Activated T-helper 17 cell treated with anti-CD3 and anti-CD28 coated beads, Interleukin-2, amount 50 U/mL, for 72 hours (primary cell): ENCODE measurements around the gene NR4A2. TPM values are rescaled to one million over a fixed set of nuclear protein-coding genes. Genes with fewer than 3 reads are reported as not detected.

ENCODE experiments used
- ATAC-seq: fragments of 150-1000 bp; cut with Tn5 transposase; replicated peaks from 2 replicates; pipeline ENCODE4 v1.10.0; 2021; ENCODE audit warnings: mild to moderate bottlenecking, moderate library complexity
- H3K27ac Mint-ChIP-seq: one replicate; pipeline ENCODE4 v1.8.0; 2022; ENCODE audit warnings: mixed read lengths
- H3K27me3 Mint-ChIP-seq: one replicate; pipeline ENCODE4 v1.8.0; 2022; ENCODE audit warnings: mixed read lengths
- H3K36me3 Mint-ChIP-seq: one replicate; pipeline ENCODE4 v1.8.0; 2022; ENCODE audit warnings: low read depth, mild to moderate bottlenecking, mixed read lengths
- H3K4me1 Mint-ChIP-seq: one replicate; pipeline ENCODE4 v1.8.0; 2022; ENCODE audit warnings: mixed read lengths
- H3K4me3 Mint-ChIP-seq: one replicate; pipeline ENCODE4 v1.8.0; 2022; ENCODE audit warnings: mild to moderate bottlenecking, mixed read lengths
- H3K9me3 Mint-ChIP-seq: one replicate; pipeline ENCODE4 v1.8.0; 2022; ENCODE audit warnings: mixed read lengths
- total RNA-seq, 2 donors: library from RNA; stranded (reverse); gene quantifications; one replicate each; pipeline ENCODE4 v1.2.3, GENCODE V29; 2022

Gene NR4A2
- total RNA-seq, 2 donors from 2014 or later: 1.9 to 11.9 TPM

GRCh38 chr2:156332284-156332533 is 312 bp downstream of the NR4A2 start:
- peak overlapping the region; percentile 100 for H3K27ac Mint-ChIP-seq
- H3K9me3 Mint-ChIP-seq: no peaks in the 10 kb centered on the region
- peaks cover 19% of the 10 kb centered on the region for H3K4me1 Mint-ChIP-seq
- H3K4me3 Mint-ChIP-seq: peak overlapping the region; percentile 99
- peaks cover 5% of the 10 kb centered on the region for H3K27me3 Mint-ChIP-seq
- peaks cover 74% of the 10 kb centered on the region for H3K36me3 Mint-ChIP-seq
- peak; percentile 7 for ATAC-seq

DNA sequence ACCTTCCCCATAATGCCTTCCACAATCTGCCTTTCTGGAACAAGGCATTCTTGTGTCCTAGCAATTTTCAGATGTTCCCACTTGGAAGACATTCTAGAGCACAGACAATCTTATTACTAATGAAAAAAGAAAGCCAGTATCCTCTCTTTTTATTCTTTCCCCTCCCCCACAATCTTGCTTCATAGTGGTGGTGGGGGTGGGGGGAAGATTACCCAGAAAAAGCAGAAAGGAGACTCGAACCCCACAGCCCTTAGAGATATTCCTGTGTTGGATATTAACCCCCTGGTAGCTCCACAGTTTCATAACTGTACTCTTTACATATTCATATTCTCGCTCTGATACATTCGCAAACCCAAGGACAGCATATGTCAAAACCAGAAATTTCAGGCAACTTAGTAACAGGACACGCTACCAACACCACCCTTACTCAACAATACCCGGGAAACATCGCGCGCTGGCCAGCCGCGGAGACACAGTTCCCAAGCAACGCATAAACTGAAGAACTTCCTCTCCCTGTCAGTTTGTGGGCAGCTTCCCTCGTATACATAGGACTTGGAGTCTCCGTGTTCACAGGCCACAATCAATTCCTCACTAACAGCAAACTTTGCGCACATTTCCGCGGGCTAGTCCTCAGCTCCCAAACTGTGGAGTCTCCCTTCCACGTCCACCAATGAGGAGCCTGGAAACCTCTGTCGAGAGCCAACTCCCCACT is 793 bp downstream of the NR4A2 start:
- peak overlapping the region; percentile 99 for H3K4me3 Mint-ChIP-seq
- H3K27ac Mint-ChIP-seq: peak overlapping the region; percentile 100
- peaks cover 79% of the 10 kb centered on the region for H3K36me3 Mint-ChIP-seq
- peaks cover 19% of the 10 kb centered on the region for H3K4me1 Mint-ChIP-seq
- H3K27me3 Mint-ChIP-seq: peaks cover 5% of the 10 kb centered on the region
- peak; percentile 16 for ATAC-seq
- H3K9me3 Mint-ChIP-seq: no peaks in the 10 kb centered on the region

- peaks cover 95% of the 10 kb centered on the region for H3K36me3 Mint-ChIP-seq
- peaks cover 5% of the 10 kb centered on the region for H3K27me3 Mint-ChIP-seq
- ATAC-seq: no peak
- no peaks in the 10 kb centered on the region for H3K9me3 Mint-ChIP-seq
- H3K4me3 Mint-ChIP-seq: peak overlapping the region; percentile 99
- H3K4me1 Mint-ChIP-seq: peaks cover 19% of the 10 kb centered on the region
- no peak overlapping the region for H3K27ac Mint-ChIP-seq
Measured at GRCh38 chr2:156329927-156330726, 2.4 kb downstream of the NR4A2 start.

- H3K27ac Mint-ChIP-seq: no peak overlapping the region
- peaks cover 99% of the 10 kb centered on the region for H3K36me3 Mint-ChIP-seq
- H3K4me1 Mint-ChIP-seq: peaks cover 19% of the 10 kb centered on the region
- H3K9me3 Mint-ChIP-seq: no peaks in the 10 kb centered on the region
- H3K4me3 Mint-ChIP-seq: peak overlapping the region; percentile 99
- ATAC-seq: no peak
- H3K27me3 Mint-ChIP-seq: peaks cover 5% of the 10 kb centered on the region
Measured at GRCh38 chr2:156329031-156329926, 3.2 kb downstream of the NR4A2 start.

DNA sequence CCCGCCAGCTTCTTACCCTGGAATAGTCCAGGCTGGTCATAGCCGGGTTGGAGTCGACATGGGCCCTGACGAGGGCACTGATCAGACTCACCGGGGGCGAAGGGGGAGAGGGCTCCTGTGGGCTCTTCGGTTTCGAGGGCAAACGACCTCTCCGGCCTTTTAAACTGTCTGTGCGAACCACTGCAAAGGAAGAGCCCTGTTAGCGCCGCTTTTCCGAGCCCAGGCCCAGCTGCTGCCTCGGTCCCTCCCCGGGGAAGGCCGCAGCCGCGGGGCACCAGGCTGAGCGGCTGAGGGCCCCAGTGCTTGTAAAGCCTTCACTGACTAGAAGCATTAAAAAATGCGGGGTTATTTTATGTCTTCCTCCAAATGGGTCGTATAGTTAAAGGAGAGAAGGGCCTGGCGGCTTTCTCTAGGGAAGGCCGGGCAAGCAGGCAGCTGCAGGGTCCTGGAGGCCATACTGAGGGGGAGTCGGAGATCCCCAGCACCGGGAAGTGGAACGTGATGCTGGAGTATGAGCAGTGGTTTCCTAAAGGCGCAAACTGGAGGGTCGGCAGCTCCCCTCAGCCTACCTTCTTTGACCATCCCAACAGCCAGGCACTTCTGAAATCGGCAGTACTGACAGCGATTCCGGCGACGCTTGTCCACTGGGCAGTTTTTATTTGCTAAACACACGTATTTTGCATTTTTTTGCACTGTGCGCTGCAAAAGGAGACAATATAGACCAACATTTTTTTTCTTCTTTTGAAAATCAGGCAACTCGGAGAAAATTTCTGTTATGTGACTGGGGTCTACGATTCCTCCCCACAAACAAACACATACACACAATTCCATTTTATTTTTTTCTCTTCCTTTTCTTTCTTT is 4.5 kb downstream of the NR4A2 start:
- Mint-ChIP-seq H3K4me3 (peak overlapping the region; percentile 18), H3K9me3 (no peaks in the 10 kb centered on the region), H3K36me3 (peaks cover 100% of the 10 kb centered on the region), H3K27me3 (peaks cover 14% of the 10 kb centered on the region), H3K4me1 (peaks cover 24% of the 10 kb centered on the region), H3K27ac (no peak overlapping the region)
- no peak for ATAC-seq

- Mint-ChIP-seq H3K36me3 (peaks cover 97% of the 10 kb centered on the region), H3K4me3 (no peak overlapping the region), H3K27ac (no peak overlapping the region), H3K4me1 (peaks cover 31% of the 10 kb centered on the region), H3K27me3 (peaks cover 26% of the 10 kb centered on the region), H3K9me3 (no peaks in the 10 kb centered on the region)
- no peak for ATAC-seq
Measured at GRCh38 chr2:156326526-156327095, 5.9 kb downstream of the NR4A2 start.

DNA sequence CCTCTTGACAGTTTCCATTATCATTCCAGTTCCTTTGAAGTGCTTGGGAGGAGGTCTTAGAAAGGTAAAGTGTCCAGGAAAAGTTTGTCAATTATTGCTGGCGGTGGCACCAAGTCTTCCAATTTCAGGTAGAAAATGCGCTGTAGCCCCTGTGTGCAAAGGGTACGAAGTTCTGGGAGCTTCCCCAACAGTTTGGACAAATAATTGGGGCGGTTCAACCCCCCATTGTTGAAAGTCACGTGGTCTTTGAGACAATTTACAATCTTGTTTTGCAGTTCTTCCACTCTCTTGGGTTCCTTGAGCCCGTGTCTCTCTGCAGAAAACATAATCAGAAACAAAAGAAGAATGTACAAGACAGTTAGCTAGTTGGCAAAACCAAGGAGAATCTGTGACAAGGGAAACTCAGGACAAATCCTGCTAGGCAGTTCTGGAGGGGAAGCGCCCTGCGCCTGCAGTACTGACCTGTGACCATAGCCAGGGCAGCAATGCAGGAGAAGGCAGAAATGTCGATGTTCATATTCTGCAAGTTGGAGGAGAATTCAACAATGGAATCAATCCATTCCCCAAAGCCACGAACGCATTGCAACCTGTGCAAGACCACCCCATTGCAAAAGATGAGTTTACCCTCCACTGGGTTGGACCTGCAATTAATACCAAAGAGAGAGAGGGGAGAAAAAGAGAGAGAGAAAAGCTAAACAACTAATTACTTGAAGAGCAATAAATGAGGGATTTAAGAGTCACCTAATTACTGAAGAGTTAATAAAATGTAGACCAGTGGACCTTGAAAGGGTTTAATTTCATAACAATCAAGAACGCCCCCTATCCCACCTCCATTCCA is 6.6 kb downstream of the NR4A2 start:
- Mint-ChIP-seq H3K36me3 (peaks cover 90% of the 10 kb centered on the region), H3K27ac (no peak overlapping the region), H3K9me3 (no peaks in the 10 kb centered on the region), H3K27me3 (peaks cover 30% of the 10 kb centered on the region), H3K4me3 (no peak overlapping the region), H3K4me1 (peaks cover 32% of the 10 kb centered on the region)
- ATAC-seq: no peak

DNA sequence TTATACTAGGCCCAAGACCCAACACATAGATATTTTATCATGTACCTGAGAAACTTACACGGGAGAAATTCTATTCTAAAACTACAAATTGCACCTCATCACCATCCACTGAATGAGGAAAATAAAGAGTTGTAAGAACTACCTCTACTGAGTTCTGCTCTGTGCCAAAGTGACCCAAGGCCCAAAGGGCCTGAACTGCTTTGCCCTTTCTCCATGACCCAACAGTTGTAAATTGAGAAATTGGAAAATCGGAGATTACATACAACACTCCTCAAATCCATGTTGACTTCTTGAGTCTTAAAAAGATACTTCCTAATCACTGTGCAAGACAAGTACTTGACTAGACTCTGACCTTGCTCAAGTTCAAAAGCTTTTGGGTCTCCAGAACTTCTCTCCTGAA is 8.8 kb downstream of the NR4A2 start:
- peaks cover 37% of the 10 kb centered on the region for H3K27me3 Mint-ChIP-seq
- H3K4me3 Mint-ChIP-seq: no peak overlapping the region
- H3K36me3 Mint-ChIP-seq: peaks cover 68% of the 10 kb centered on the region
- peaks cover 31% of the 10 kb centered on the region for H3K4me1 Mint-ChIP-seq
- no peak for ATAC-seq
- H3K27ac Mint-ChIP-seq: no peak overlapping the region
- H3K9me3 Mint-ChIP-seq: no peaks in the 10 kb centered on the region

GRCh38 chr2:156322686-156323231 is 9.8 kb downstream of the NR4A2 start:
- Mint-ChIP-seq H3K4me3 (peak overlapping the region; percentile 79), H3K4me1 (peaks cover 28% of the 10 kb centered on the region), H3K27ac (no peak overlapping the region), H3K27me3 (peaks cover 45% of the 10 kb centered on the region), H3K9me3 (no peaks in the 10 kb centered on the region), H3K36me3 (peaks cover 58% of the 10 kb centered on the region)
- no peak for ATAC-seq

GRCh38 chr2:156322051-156322685 is 10.4 kb downstream of the NR4A2 start:
- peak; percentile 68 for ATAC-seq
- H3K27me3 Mint-ChIP-seq: peaks cover 46% of the 10 kb centered on the region
- H3K4me1 Mint-ChIP-seq: peaks cover 28% of the 10 kb centered on the region
- H3K4me3 Mint-ChIP-seq: peak overlapping the region; percentile 79
- H3K9me3 Mint-ChIP-seq: no peaks in the 10 kb centered on the region
- peaks cover 52% of the 10 kb centered on the region for H3K36me3 Mint-ChIP-seq
- no peak overlapping the region for H3K27ac Mint-ChIP-seq

DNA sequence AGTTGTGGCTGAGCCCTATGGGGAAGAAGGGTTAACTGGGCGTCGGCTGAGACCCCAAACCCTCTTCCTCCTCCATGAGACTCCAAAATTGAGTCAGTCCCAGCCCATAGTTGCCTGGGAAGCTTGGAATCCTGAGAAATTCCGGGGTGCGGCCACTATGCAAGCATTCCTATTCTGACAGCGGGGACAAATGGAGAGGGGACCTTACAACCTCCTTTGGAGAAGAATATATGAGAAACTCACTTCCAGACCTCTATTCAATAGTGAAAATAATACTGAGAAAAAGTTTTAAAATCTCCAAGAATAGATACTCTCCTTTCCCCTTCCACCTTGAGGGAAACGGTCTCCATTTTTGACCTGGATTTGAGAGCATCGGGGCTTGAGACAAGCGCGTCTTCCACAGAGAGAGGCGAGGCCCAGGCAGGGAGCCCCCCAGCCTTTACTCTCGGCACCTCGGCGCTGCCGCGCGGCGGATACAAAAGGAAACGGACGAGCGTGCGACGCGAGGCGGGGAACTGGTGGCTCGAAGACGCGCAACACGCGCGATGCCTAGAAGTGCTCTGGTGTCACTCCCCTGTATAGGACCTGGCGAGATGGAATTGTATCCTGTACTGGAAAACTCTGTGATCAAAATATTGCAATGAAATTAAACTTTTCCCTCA is 11.1 kb downstream of the NR4A2 start:
- Mint-ChIP-seq H3K4me3 (peak overlapping the region; percentile 79), H3K27me3 (peaks cover 47% of the 10 kb centered on the region), H3K27ac (no peak overlapping the region), H3K9me3 (no peaks in the 10 kb centered on the region), H3K36me3 (peaks cover 45% of the 10 kb centered on the region), H3K4me1 (peaks cover 28% of the 10 kb centered on the region)
- peak; percentile 31 for ATAC-seq

- H3K9me3 Mint-ChIP-seq: no peaks in the 10 kb centered on the region
- H3K4me1 Mint-ChIP-seq: peaks cover 28% of the 10 kb centered on the region
- H3K4me3 Mint-ChIP-seq: peak overlapping the region; percentile 79
- peaks cover 53% of the 10 kb centered on the region for H3K27me3 Mint-ChIP-seq
- no peak for ATAC-seq
- H3K27ac Mint-ChIP-seq: no peak overlapping the region
- H3K36me3 Mint-ChIP-seq: peaks cover 37% of the 10 kb centered on the region
Measured at GRCh38 chr2:156320486-156321098, 11.9 kb downstream of the NR4A2 start.
